AML-193 (cell line): ENCODE measurements around the gene ACAT1.
"Not testable (repeated sequence)": the region's sequence is repeated elsewhere in the genome, so short reads cannot be mapped to it uniquely, and the experiment has no call there.

ENCODE experiments used
- DNase-seq, 2 experiments: peaks; one replicate each; lab custom pipeline; 2025; lab: John Stamatoyannopoulos, UW

ACAT1 gene

DNA sequence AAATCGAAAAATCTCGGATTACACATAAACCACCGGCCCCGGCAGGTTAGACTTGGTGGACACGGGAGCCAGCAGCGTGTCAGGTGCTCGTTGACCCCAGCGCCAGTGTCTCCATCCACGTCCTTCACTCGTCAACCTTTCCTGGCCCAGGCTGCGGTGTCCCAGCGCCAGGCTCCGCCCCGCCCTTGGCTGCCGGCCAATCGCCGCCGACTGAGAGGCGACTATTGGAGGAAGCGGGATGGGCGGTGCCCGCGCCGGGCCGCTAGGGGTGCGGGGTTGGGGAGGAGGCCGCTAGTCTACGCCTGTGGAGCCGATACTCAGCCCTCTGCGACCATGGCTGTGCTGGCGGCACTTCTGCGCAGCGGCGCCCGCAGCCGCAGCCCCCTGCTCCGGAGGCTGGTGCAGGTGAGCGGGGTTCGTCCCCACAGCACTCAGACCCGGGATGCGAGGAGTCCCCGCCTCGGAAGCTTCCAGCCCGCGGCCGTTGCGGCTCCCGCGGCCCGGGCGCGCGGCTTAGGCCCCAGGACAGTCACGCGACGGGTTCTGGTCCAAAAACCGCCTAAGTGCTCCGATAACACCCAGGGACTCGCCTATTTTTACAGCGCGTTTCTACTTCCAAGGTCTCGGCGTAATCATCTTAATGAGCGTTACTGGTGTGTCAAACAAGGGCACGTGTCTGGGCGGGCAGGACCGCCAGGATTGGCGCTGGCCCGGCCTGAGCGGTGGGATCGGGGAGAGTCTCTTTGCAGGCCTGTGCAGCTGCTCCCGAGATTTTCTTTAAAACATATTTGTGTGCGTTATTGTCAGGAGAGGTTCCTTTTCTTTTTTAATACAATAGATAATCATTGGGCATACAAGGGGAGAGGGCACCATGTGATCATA is at the start of gene ACAT1:
Gene ACAT1, plus strand, starts transcription at position 294 of the 882 bp plus-strand sequence. Its CDS starts 40 bp downstream, at position 334.
- peak; percentile 81 to 85 for DNase-seq

DNA sequence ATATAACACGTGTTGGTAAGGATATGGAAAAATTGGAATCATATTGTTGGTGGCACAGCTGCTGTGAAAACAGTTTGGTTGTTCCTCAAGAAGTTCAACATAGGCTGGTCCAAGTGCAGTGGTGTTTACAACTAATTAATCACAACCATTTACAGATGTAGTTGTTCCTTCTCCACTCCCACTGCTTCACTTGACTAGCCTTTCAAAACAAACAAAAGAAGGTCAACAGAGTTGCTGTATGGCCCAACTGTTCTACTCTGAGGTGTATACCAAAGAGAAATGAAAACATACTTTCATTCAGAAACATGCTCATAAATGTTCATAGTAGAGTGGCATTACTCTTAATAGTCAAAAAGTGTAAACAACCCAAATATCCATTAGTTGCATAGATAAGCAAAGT is 36.6 kb upstream of the ACAT1 start:
- no peak for DNase-seq

DNA sequence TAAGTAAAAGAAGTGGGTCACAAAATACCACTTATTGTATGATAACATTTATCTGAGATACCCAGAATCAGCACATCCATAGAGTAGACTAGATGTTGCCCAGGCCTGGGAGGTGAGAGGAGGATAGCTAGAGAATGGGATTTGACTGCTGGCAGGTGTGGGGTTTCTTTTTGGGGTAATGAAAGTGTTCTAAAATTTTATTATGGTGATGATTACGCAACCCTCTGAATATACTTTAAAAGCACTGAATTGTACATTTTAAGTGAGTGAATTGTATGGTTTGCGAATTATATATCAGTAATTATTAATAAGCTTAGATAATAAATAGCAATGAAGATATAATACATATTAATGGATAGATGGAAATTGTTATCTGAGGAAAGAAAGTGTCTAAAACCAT is 35.7 kb upstream of the ACAT1 start:
- DNase-seq: no peak

GRCh38 chr11:108092134-108092533 is 29.2 kb upstream of the ACAT1 start:
- DNase-seq: no peak

DNA sequence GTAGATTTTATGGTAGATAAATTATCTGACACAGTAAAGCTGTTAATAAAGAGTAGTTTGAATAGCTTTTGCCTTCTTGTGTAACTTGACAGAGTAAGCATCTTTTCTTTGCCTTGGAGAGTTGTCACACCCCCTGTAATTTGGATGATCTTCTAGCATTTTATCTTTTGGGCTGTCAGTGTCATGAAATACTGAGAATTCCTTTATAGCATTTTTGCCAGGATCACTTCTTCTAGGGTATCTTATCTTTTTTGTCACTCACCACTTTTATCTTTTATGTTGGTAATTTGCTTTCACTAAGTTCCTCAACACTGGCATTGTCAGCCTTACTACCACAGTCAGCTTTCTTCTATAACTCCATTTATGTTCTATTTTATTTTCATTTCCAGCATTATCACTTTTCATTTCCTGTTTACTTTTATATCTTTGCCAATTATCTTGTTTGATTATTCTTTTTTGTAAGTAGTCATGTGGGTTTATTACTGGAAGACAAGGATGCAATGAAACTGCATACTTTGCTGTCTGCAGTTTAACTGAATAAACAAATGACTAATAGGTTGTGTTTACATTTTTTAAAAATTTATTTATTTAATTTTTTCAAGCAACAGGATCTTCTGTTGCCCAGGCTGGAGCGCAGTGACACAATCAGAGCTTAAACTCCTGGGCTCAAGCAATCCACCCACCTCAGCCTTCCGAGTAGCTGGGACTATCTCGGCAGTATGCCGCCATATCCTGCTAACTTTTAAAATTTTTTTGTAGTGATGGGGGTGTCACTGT is 28.1 kb upstream of the ACAT1 start:
- DNase-seq: no peak

DNA sequence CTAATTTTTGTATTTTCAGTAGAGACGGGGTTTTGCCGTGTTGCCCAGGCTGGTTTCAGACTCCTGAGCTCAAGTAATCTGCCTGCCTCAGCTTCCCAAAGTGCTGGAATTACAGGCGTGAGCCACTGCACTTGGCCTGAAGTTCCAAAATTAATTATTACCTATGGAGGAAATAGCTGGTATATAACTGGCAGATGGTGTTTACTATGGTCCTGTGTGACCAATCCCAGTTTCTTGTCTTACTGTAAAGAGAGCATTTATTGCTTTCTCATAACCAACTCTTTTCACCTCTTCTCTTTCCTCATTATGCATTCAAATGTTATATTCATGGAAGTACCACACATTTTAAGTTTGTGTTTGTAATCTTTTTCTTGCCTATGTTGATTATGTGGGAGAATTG is 24.2 kb upstream of the ACAT1 start:
- DNase-seq: no peak

GRCh38 chr11:108101090-108101775 is 20.1 kb upstream of the ACAT1 start:
- DNase-seq: no peak

GRCh38 chr11:108111126-108111525 is 10.2 kb upstream of the ACAT1 start:
- DNase-seq: no peak

DNA sequence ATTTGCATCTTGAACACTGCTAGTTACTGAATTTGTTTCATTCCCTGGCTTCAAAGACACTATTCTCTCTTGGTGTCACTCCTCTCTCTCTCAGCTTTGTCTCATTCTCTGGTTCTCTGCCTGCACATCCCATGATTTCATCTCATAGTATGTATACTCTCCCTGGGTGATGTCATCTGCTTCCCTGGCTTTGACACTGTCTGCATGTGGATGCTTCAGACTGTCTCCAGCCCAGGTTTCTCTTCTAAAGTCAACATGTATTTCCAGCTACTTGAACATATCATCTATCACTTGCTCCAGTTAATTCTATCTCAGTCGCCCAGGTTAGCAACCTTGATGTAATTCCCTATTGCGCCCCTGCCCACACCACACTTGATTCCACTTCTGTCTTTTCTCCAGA is 9.3 kb upstream of the ACAT1 start:
- no peak for DNase-seq

GRCh38 chr11:108115500-108116140 is 5.7 kb upstream of the ACAT1 start:
- no peak for DNase-seq

DNA sequence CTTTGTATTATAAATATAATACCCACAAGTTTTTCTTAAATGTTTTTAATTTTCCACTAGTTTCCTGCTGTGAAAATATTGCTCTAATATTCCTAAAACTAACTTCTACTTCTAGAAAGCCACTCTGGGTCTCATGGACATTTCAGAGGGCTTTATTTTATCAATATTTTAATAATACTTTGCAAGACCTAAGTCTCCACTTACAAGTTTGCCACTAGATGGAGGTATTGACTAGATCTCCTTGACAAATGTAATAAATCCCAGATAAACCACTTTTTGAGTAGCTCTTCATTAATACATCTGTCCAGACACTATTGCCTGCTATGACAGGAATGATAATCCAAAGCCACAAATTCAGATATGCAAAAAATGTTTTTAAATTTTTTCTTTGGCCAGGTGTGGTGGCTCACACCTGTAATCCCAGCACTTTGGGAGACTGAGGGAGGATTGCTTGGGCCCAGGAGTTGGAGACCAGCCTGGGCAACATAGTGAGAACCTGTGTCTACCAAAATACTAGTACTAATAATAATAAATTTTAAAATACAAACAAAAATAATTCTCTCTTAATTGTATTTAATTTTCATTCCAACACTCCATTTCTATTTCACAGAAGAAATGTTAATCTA is 3.5 kb upstream of the ACAT1 start:
- peak; percentile 68 to 78 for DNase-seq

- not testable (repeated sequence) for DNase-seq
These were observed 462 bp upstream of the ACAT1 start for GRCh38 chr11:108120936-108121273.

DNA sequence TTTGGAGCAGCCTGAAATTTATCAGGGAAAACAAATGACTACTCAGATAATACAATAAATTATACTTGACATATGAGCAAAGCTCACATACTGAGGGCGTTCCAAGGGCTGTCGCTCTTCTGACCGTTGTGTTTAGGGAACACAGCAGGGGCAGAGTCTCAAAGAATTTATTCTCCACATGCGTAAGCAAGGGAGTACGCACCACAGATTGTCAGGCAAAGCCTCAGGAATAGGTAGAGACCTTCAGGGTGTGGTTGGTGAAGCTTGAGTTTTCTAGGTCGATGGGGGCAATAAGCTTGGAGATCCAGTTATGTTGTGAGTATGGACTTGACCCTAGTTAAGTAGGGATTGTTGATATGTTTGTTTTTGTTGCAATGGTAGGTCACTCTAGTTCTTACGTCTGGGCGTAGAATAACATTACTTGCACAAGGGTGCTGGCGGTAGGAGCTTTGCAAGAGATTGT is 830 bp downstream of the ACAT1 start:
- DNase-seq: no peak

DNA sequence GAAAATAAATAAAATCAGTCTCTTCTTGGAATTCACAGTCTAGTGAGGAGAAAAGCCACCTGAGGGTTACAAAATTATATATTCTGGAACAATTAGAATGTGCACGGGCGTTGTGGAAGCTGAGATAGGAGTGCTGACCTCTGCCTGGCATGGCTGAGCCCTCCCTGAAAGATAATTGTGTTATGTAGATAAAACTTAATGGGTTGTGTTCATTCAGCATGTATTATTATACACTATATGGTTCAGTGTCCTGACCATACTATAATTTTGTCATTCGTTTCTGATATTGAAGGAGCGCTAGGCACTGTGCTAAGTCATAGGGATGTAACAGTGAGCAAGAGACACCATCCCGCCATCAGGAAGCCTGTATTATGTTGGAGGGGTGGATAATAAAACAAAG is 3.7 kb downstream of the ACAT1 start:
- DNase-seq: no peak

- DNase-seq: no peak
These were observed 7.4 kb downstream of the ACAT1 start for GRCh38 chr11:108128772-108129171.

- no peak for DNase-seq
These were observed 10.6 kb downstream of the ACAT1 start for GRCh38 chr11:108131993-108132392.

DNA sequence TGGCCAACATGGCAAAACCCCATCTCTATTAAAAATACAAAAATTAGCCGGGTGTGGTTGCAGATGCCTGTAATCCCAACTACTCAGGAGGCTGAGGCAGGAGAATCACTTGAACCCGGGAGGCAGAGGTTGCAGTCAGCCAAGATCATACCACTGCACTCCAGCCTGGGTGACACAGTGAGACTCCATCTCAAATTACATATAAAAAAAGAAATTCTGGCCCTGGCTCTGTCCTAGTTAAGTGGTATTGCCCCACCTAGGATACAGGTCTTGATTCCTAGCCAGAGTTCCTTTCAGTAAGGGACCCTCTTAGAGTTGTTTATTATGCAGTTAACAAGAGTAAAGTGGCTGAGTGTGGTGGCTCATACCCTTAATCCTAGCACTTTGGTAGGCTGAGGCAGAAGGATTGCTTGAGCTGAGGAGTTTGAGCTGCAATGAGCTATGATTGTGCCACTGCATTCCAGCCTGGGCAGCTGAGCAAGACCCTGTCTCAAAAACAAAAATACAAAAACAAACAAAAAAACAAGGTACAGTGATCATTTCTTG is 11.7 kb downstream of the ACAT1 start:
- DNase-seq: not testable (repeated sequence)

GRCh38 chr11:108135845-108136544 is 14.6 kb downstream of the ACAT1 start:
- no peak for DNase-seq

- no peak for DNase-seq
These were observed 15.8 kb downstream of the ACAT1 start for GRCh38 chr11:108137212-108137611.

GRCh38 chr11:108142304-108142703 is 20.9 kb downstream of the ACAT1 start:
- no peak for DNase-seq

- no peak for DNase-seq
These were observed 23.2 kb downstream of the ACAT1 start for GRCh38 chr11:108144615-108145014.
